Measurements from ENCODE around the gene TMC3. TPM values are rescaled to one million over a fixed set of nuclear protein-coding genes. Genes with fewer than 3 reads are reported as not detected.

TMC3 gene
- polyA plus RNA-seq, 1 of the 3 experiments (the other 2 are of a cell fraction), result not detected

DNA sequence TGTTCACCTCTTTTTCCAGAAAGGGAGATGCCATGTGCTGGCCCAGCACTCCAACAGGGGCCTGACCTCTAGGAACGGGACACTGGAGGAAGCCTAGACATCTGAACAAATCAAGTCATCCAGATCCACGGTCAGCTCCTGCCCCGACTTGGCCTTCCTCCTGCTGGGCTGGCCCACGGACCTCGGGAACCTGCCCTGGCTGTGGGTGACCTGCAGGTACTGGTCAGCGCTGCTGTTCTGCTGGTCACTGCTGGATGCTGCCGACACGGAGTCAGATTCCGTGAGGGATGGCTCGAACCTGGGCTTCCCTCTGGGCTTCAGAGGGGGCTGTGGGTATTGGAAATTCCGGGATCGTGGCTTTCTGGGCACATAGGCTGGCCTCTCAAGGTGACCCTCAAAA is 41.7 kb downstream of the TMC3 start:
- ChIA-PET CTCF (no interaction called here), POLR2A (no interaction called here)
- no CpG with 5 or more reads among the region's 12 CpGs for WGBS (ENCODE audit: low lambda C conversion rate)
- TF ChIP-seq GABPA (IDR thresholded peaks at IDR 0.05; ENCODE audit: low read depth) (no peak), CTCF (IDR thresholded peaks at IDR 0.05) (no peak), RXRA (IDR thresholded peaks at IDR 0.05; ENCODE audit: borderline replicate concordance, low read depth) (no peak), MAX (IDR thresholded peaks at IDR 0.05; ENCODE audit: low read depth) (no peak), YY1 (IDR thresholded peaks at IDR 0.05; ENCODE audit: low read depth) (no peak), NRF1 (IDR thresholded peaks at IDR 0.05; ENCODE audit: low read depth, low read length) (no peak), POLR2AphosphoS5 (IDR thresholded peaks at IDR 0.05; ENCODE audit: low read depth, low read length) (no peak), GATA2 (CRISPR knock-in tag; IDR thresholded peaks at IDR 0.05) (no peak), FOXM1 (IDR thresholded peaks at IDR 0.05; ENCODE audit: low read depth) (no peak), EP300 (IDR thresholded peaks at IDR 0.05; ENCODE audit: borderline replicate concordance in 1 of 2, low read depth in 1 of 2, low read length in 1 of 2) (no peak), MXI1 (IDR thresholded peaks at IDR 0.05; ENCODE audit: low read depth, low read length) (no peak)
- TF ChIP-seq, protein P1, sequence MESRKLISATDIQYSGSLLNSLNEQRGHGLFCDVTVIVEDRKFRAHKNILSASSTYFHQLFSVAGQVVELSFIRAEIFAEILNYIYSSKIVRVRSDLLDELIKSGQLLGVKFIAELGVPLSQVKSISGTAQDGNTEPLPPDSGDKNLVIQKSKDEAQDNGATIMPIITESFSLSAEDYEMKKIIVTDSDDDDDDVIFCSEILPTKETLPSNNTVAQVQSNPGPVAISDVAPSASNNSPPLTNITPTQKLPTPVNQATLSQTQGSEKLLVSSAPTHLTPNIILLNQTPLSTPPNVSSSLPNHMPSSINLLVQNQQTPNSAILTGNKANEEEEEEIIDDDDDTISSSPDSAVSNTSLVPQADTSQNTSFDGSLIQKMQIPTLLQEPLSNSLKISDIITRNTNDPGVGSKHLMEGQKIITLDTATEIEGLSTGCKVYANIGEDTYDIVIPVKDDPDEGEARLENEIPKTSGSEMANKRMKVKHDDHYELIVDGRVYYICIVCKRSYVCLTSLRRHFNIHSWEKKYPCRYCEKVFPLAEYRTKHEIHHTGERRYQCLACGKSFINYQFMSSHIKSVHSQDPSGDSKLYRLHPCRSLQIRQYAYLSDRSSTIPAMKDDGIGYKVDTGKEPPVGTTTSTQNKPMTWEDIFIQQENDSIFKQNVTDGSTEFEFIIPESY (IDR thresholded peaks at IDR 0.05; ENCODE audit: borderline replicate concordance, low read depth), result no peak
- TF ChIP-seq, protein P2, sequence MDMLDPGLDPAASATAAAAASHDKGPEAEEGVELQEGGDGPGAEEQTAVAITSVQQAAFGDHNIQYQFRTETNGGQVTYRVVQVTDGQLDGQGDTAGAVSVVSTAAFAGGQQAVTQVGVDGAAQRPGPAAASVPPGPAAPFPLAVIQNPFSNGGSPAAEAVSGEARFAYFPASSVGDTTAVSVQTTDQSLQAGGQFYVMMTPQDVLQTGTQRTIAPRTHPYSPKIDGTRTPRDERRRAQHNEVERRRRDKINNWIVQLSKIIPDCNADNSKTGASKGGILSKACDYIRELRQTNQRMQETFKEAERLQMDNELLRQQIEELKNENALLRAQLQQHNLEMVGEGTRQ (IDR thresholded peaks at IDR 0.05; ENCODE audit: borderline replicate concordance, low read depth, low read length), result no peak
- TF ChIP-seq, protein P3, sequence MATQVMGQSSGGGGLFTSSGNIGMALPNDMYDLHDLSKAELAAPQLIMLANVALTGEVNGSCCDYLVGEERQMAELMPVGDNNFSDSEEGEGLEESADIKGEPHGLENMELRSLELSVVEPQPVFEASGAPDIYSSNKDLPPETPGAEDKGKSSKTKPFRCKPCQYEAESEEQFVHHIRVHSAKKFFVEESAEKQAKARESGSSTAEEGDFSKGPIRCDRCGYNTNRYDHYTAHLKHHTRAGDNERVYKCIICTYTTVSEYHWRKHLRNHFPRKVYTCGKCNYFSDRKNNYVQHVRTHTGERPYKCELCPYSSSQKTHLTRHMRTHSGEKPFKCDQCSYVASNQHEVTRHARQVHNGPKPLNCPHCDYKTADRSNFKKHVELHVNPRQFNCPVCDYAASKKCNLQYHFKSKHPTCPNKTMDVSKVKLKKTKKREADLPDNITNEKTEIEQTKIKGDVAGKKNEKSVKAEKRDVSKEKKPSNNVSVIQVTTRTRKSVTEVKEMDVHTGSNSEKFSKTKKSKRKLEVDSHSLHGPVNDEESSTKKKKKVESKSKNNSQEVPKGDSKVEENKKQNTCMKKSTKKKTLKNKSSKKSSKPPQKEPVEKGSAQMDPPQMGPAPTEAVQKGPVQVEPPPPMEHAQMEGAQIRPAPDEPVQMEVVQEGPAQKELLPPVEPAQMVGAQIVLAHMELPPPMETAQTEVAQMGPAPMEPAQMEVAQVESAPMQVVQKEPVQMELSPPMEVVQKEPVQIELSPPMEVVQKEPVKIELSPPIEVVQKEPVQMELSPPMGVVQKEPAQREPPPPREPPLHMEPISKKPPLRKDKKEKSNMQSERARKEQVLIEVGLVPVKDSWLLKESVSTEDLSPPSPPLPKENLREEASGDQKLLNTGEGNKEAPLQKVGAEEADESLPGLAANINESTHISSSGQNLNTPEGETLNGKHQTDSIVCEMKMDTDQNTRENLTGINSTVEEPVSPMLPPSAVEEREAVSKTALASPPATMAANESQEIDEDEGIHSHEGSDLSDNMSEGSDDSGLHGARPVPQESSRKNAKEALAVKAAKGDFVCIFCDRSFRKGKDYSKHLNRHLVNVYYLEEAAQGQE (IDR thresholded peaks at IDR 0.05; ENCODE audit: low read depth, low read length), result no peak
- no peaks in the 10 kb centered on the region for H3K9me2 ChIP-seq
- DNase-seq, result no peak
- peaks cover 0 to 4% of the 10 kb centered on the region in 2 experiments; a peak in 1 of 4 replicates for H3K4me1 ChIP-seq (ENCODE audit: control insufficient read depth in 1 of 2, insufficient read depth in 2 of 2, low read depth in 1 of 2, low read length in 1 of 2)
- H3F3A ChIP-seq (replicated peaks; ENCODE audit: insufficient read depth), result peaks cover 10% of the 10 kb centered on the region
- no peaks in the 10 kb centered on the region for H3K36me3 ChIP-seq (replicated peaks in 1 of 2; ENCODE audit: control insufficient read depth in 1 of 2, insufficient read depth in 2 of 2, low read length in 1 of 2)
- H3K27me3 ChIP-seq (ENCODE audit: insufficient read depth), result no peaks in the 10 kb centered on the region
- no peaks in the 10 kb centered on the region for H4K20me1 ChIP-seq (ENCODE audit: insufficient read depth)
- H3K9me3 ChIP-seq, result no peaks in the 10 kb centered on the region
- H3K4me3 ChIP-seq (ENCODE audit: low read depth in 2 of 2, low read length in 1 of 2), result no peak overlapping the region
- H3K9ac ChIP-seq, result no peak overlapping the region
- H3K27ac ChIP-seq (ENCODE audit: low read depth in 2 of 2, low read length in 1 of 2), result no peak overlapping the region
- H3K4me2 ChIP-seq, result no peak overlapping the region
- H2AFZ ChIP-seq (ENCODE audit: low read depth), result no peak overlapping the region
- H3K79me2 ChIP-seq (ENCODE audit: insufficient read depth), result no peaks in the 10 kb centered on the region
